Endothelial cell of umbilical vein (primary cell): ENCODE results near the gene MRGPRG. TPM values are rescaled to one million over a fixed set of nuclear protein-coding genes. Genes with fewer than 3 reads are reported as not detected.

Source experiments
- BruUV-seq: library from RNA; stranded (reverse); fragments of 400-500 nt; replicated peaks from 2 replicates; lab custom pipeline; 2021; lab: Mats Ljungman, UMichigan
- CTCF ChIA-PET: fragments of 300-600, 350-600 bp; sonication (Branson Sonifier 250); formaldehyde crosslinking; loops from one replicate; lab custom pipeline; 2021; ENCODE audit warnings: antibody characterized with exemption, inconsistent platforms; lab: Charles Lee
- POLR2A ChIA-PET: fragments of 300-600, 350-600 bp; sonication (Branson Sonifier 250); formaldehyde crosslinking; loops from one replicate; lab custom pipeline; 2021; ENCODE audit warnings: antibody characterized with exemption, inconsistent platforms; lab: Charles Lee
- DNase-seq: peaks from one replicate; pipeline ENCODE4 v3.0.0-alpha.2; 2011; ENCODE audit warnings: low read depth, low spot score
- FAIRE-seq: peaks from 2 replicates; lab custom pipeline; 2011; peaks lifted over from hg19 to GRCh38; lab: Jason Lieb, UNC
- H2AFZ ChIP-seq: 2 replicates; pipeline ENCODE4 v1.6.0; 2012; ENCODE audit warnings: low read depth, low read length, control low read depth, inconsistent platforms
- H3K27ac ChIP-seq: 2 replicates; pipeline ENCODE4 v1.5.1; 2011; ENCODE audit warnings: low read depth, mild to moderate bottlenecking, control low read depth, low read length, moderate library complexity; ENCODE audit not compliant: insufficient read depth
- H3K27me3 ChIP-seq, 2 experiments: 2 replicates each; pipeline versions ENCODE4 v1.6.0 to v1.6.1; 2011; ENCODE audit warnings: low read length in 2 of 2, mixed read lengths in 1 of 2; ENCODE audit not compliant: control insufficient read depth in 2 of 2, insufficient read depth in 2 of 2
- H3K36me3 ChIP-seq, 2 experiments: 2 replicates in 1 of 2; 3 replicates in 1 of 2; pipeline ENCODE4 v1.5.1; 2011; ENCODE audit warnings: low read length in 2 of 2, mild to moderate bottlenecking in 1 of 2, moderate library complexity in 1 of 2; ENCODE audit not compliant: control insufficient read depth in 2 of 2, insufficient read depth in 2 of 2; ENCODE audit errors: extremely low read depth in 1 of 2
- H3K4me1 ChIP-seq: 3 replicates; pipeline ENCODE4 v1.5.1; 2011; ENCODE audit warnings: mild to moderate bottlenecking, low read length; ENCODE audit not compliant: control insufficient read depth, insufficient read depth; ENCODE audit errors: extremely low read depth
- H3K4me2 ChIP-seq: 2 replicates; pipeline ENCODE4 v1.6.1; 2011; ENCODE audit warnings: low read length, control low read depth, mixed read lengths; ENCODE audit not compliant: insufficient read depth
- H3K4me3 ChIP-seq, 3 experiments: fragments of 200-600 bp in 1 of 3; sonication (generic), shearing (Covaris generic) in 1 of 3; replicated peaks in 1 of 3; 2 replicates each; pipeline ENCODE4 v1.5.1; 2011 to 2016; ENCODE audit warnings: control low read depth in 3 of 3, low read length in 3 of 3, mild to moderate bottlenecking in 2 of 3, inconsistent platforms in 1 of 3, low read depth in 1 of 3, moderate library complexity in 1 of 3; ENCODE audit not compliant: insufficient read depth in 1 of 3
- H3K79me2 ChIP-seq: 2 replicates; pipeline ENCODE4 v1.6.0; 2012; ENCODE audit warnings: low read length, inconsistent platforms; ENCODE audit not compliant: control insufficient read depth, insufficient read depth
- H3K9ac ChIP-seq: replicated peaks from 2 replicates; pipeline ENCODE3; 2011; ENCODE audit warnings: low read length, control low read depth; ENCODE audit not compliant: insufficient read depth; ENCODE audit errors: extremely low read depth
- H3K9me1 ChIP-seq: replicated peaks from 3 replicates; pipeline ENCODE4 v1.6.0; 2011; ENCODE audit warnings: mild to moderate bottlenecking, low read length; ENCODE audit not compliant: control insufficient read depth, insufficient read depth; ENCODE audit errors: extremely low read depth
- H3K9me3 ChIP-seq: replicated peaks from 2 replicates; pipeline ENCODE4 v1.5.1; 2012; ENCODE audit warnings: low read length, inconsistent platforms; ENCODE audit not compliant: control insufficient read depth, insufficient read depth
- H4K20me1 ChIP-seq: replicated peaks from 2 replicates; pipeline ENCODE3; 2011; ENCODE audit warnings: mild to moderate bottlenecking, low read length; ENCODE audit not compliant: control insufficient read depth, insufficient read depth; ENCODE audit errors: extremely low read depth
- CTCF ChIP-seq, 2 donors: IDR thresholded peaks; 1 replicate in 1 of 2; 2 replicates in 1 of 2; pipeline ENCODE4 v1.5.1; 2011; ENCODE audit warnings: low read length in 2 of 2, mild to moderate bottlenecking in 2 of 2, moderate library complexity in 2 of 2, control low read depth in 1 of 2, inconsistent platforms in 1 of 2, low read depth in 1 of 2; ENCODE audit not compliant: insufficient read depth in 1 of 2; ENCODE audit errors: extremely low read depth in 1 of 2
- EZH2 ChIP-seq: IDR thresholded peaks from 2 replicates; pipeline ENCODE4 v1.6.1; 2012; ENCODE audit warnings: borderline replicate concordance, low read depth, mild to moderate bottlenecking, moderate library complexity, low read length, inconsistent platforms; ENCODE audit not compliant: severe bottlenecking
- FOS ChIP-seq: IDR thresholded peaks from 2 replicates; pipeline ENCODE4 v1.6.1; 2011; ENCODE audit warnings: mild to moderate bottlenecking, low read length, moderate library complexity, borderline replicate concordance; ENCODE audit not compliant: insufficient read depth
- GATA2 ChIP-seq: IDR thresholded peaks from 2 replicates; pipeline ENCODE4 v1.7.0; 2011; ENCODE audit warnings: low read depth, mild to moderate bottlenecking, moderate library complexity, mixed read lengths, low read length; ENCODE audit not compliant: insufficient read length, insufficient read depth
- JUN ChIP-seq: IDR thresholded peaks from 2 replicates; pipeline ENCODE4 v1.6.1; 2011; ENCODE audit warnings: borderline replicate concordance, low read depth; ENCODE audit not compliant: insufficient read length, insufficient read depth
- MYC ChIP-seq: IDR thresholded peaks from one replicate; pipeline ENCODE4 v1.6.1; 2011; ENCODE audit warnings: mild to moderate bottlenecking, low read depth, low read length
- POLR2A ChIP-seq: IDR thresholded peaks from 2 replicates; pipeline ENCODE4 v1.6.1; 2012; ENCODE audit warnings: low read depth, mild to moderate bottlenecking, control low read depth, low read length
- POLR2AphosphoS5 ChIP-seq: IDR thresholded peaks from 2 replicates; pipeline ENCODE4 v1.6.1; 2012; ENCODE audit warnings: low read depth, mild to moderate bottlenecking, control low read depth, low read length, moderate library complexity; ENCODE audit not compliant: insufficient read depth
- dilution Hi-C: fragments of 300-500 bp; cut with MboI; formaldehyde crosslinking; loops from one replicate; pipeline ENCODE4 v1.15.0; 2019; ENCODE audit warnings: low sequenced_read_pairs; ENCODE audit not compliant: extremely low pct_ligation_motif_present
- intact Hi-C: fragments of 100-400 bp; cut with micrococcal nuclease; formaldehyde crosslinking; loops from one replicate; pipeline ENCODE4 v1.10.0; 2022
- polyA plus RNA-seq, 4 experiments: library from polyadenylated mRNA; depleted of rRNA in 3 of 4; stranded (reverse) in 3 of 4; unstranded in 1 of 4; fragments of >200 nt; gene quantifications; 2 replicates each; pipeline versions ENCODE4 v1.2.1 to v1.2.3, GENCODE V29; 2011 to 2012; ENCODE audit warnings: missing spikeins in 1 of 4
- total RNA-seq: library from RNA; stranded (reverse); gene quantifications from 2 replicates; pipeline ENCODE4 v1.2.3, GENCODE V29; 2021
- TF ChIP-seq, protein P1 (sequence below): IDR thresholded peaks from 2 replicates; pipeline ENCODE4 v1.6.1; 2011; ENCODE audit not compliant: insufficient read depth, insufficient read length

The MRGPRG gene
- total and polyA plus RNA-seq, 2 donors (not counting 3 experiments of a cell fraction or from before 2014, with no cell fraction given): not detected

DNA sequence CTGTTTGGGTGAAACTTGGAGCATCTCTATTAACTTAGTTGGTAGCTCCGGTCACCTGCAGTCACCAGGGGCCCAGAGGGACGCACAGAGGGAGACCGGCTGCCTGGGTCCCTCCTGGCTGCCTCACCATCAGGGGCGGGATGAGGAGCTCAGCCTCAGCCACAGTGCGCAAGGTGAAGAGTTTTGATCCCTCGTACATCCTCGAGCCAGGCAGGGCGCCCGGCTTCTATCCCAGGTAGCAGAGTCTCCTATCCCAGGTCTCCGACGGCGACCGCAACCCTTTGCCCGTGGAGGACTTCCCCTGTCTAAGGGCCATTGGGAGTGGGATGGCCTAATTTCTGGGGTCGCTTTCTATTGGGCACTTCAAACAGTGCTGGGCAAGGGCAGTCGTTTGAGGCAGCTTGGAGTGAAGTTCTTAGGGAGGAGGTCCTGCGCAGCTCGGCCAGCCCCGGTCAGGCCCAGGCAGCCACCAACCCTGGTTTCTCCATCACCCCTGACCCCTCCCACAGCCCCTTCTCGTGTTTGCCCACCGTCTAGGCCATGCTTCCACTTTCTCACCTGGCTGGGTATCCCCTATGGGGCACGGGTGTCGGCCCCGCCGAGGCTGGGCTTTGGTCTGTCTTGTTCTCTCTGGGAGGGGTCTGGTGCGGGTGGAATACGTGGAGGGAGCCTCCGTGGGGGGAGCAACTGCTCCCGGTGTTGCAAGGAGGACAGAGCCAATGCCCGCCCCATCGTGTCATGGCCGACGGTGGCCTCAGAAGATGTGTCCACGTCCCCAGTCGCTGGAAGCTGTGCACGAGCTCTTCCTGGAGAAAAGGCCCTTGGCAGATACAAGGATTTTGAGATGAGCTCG lies 3.6 kb upstream of the MRGPRG start:
- Histone ChIP-seq H3K27me3 (no peaks in the 10 kb centered on the region), H3K4me3 (no peak overlapping the region)

More for the DNA sequence above, 3.6 kb upstream of the MRGPRG start:
- Histone ChIP-seq H3K4me1 (no peaks in the 10 kb centered on the region), H3K9me3 (no peaks in the 10 kb centered on the region), H4K20me1 (no peaks in the 10 kb centered on the region), H3K9me1 (no peaks in the 10 kb centered on the region), H2AFZ (no peak overlapping the region), H3K36me3 (no peaks in the 10 kb centered on the region), H3K79me2 (no peaks in the 10 kb centered on the region), H3K4me2 (no peak overlapping the region), H3K9ac (no peak overlapping the region), H3K27ac (no peak overlapping the region)
- no peak for FAIRE-seq
- CTCF ChIA-PET: interaction anchor here (0.9 to 1.1 kb wide), 2 partner anchors 14 to 186 kb away, joined by 3 read pairs; no protein-coding TSS in a partner anchor
- no TSS peak for BruUV-seq
- TF ChIP-seq CTCF (IDR thresholded peaks at IDR 0.05; ENCODE audit: extremely low read depth in 1 of 2, insufficient read depth in 1 of 2, low read depth in 1 of 2, low read length in 2 of 2): no peak
- TF ChIP-seq POLR2A: no peak
- TF ChIP-seq, protein P1, sequence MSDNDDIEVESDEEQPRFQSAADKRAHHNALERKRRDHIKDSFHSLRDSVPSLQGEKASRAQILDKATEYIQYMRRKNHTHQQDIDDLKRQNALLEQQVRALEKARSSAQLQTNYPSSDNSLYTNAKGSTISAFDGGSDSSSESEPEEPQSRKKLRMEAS: no peak
- no peak for TF ChIP-seq JUN
- no peak for TF ChIP-seq FOS
- TF ChIP-seq MYC: no peak
- TF ChIP-seq GATA2: no peak
- no peak for TF ChIP-seq POLR2AphosphoS5
- no peak for TF ChIP-seq EZH2
- DNase-seq: no peak
- dilution Hi-C loops: no loop called here
- POLR2A ChIA-PET: no interaction called here
- intact Hi-C loops: no loop called here
